Activated B cell treated with CpG ODN at 0.5 μM for 24 hours (primary cell): ENCODE results near the gene PHRF1. TPM values are rescaled to one million over a fixed set of nuclear protein-coding genes. Genes with fewer than 3 reads are reported as not detected.

Experiments used
- ATAC-seq: fragments of 200-7000 bp; cut with Tn5 transposase; one replicate; pipeline ENCODE4 v1.10.0; 2021; ENCODE audit warnings: low read depth, mild to moderate bottlenecking, moderate library complexity
- CTCF ChIA-PET: fragments of 350-600 bp; sonication (Branson Sonifier 250); formaldehyde crosslinking; loops from one replicate; lab custom pipeline; 2021; ENCODE audit warnings: antibody characterized with exemption; lab: Charles Lee
- POLR2A ChIA-PET: fragments of 350-600 bp; sonication (Branson Sonifier 250); formaldehyde crosslinking; loops from one replicate; lab custom pipeline; 2021; ENCODE audit warnings: antibody characterized with exemption; lab: Charles Lee
- DNase-seq: peaks from one replicate; pipeline ENCODE4 v3.0.0; 2022
- H3K27ac Mint-ChIP-seq: one replicate; pipeline ENCODE4 v1.8.0; 2020; ENCODE audit warnings: mixed read lengths
- H3K27me3 Mint-ChIP-seq: one replicate; pipeline ENCODE4 v1.8.0; 2021; ENCODE audit warnings: mixed read lengths
- H3K36me3 Mint-ChIP-seq: one replicate; pipeline ENCODE4 v1.8.0; 2021; ENCODE audit warnings: low read depth, mixed read lengths
- H3K4me1 Mint-ChIP-seq: one replicate; pipeline ENCODE4 v1.8.0; 2021; ENCODE audit warnings: mixed read lengths
- H3K4me3 Mint-ChIP-seq: one replicate; pipeline ENCODE4 v1.8.0; 2020; ENCODE audit warnings: mild to moderate bottlenecking, mixed read lengths
- H3K9me3 Mint-ChIP-seq: one replicate; pipeline ENCODE4 v1.8.0; 2020; ENCODE audit warnings: mixed read lengths
- CTCF ChIP-seq: fragments of 200-600 bp; IDR thresholded peaks from one replicate; pipeline ENCODE4 v1.8.0; 2022; ENCODE audit warnings: antibody characterized with exemption, mild to moderate bottlenecking
- intact Hi-C: fragments of 100-400 bp; cut with micrococcal nuclease; formaldehyde crosslinking; loops from one replicate; pipeline ENCODE4 v1.15.1; 2024
- total RNA-seq: library from RNA; stranded (reverse); gene quantifications from 2 replicates; pipeline ENCODE4 v1.2.3, GENCODE V29; 2022

PHRF1 gene
- total RNA-seq, 1 donor from 2014 or later, result 49.6 TPM

GRCh38 chr11:553083-553987 lies 22.9 kb upstream of the PHRF1 start:
- no peak overlapping the region for H3K27ac Mint-ChIP-seq
- peaks cover 2% of the 10 kb centered on the region for H3K4me1 Mint-ChIP-seq
- H3K36me3 Mint-ChIP-seq, result no peaks in the 10 kb centered on the region
- CTCF ChIA-PET, result interaction anchor here (1.4 to 2.2 kb wide), 2 partner anchors 19 to 170 kb away, joined by 3 to 24 read pairs; no protein-coding TSS in a partner anchor
- H3K9me3 Mint-ChIP-seq, result no peaks in the 10 kb centered on the region
- DNase-seq (no peak), ATAC-seq (no peak)
- no peak for TF ChIP-seq CTCF
- no peak overlapping the region for H3K4me3 Mint-ChIP-seq
- POLR2A ChIA-PET, result interaction anchor here (0.5 to 3.1 kb wide), 2 partner anchors 169 to 173 kb away, joined by 3 to 10 read pairs; no protein-coding TSS in a partner anchor
- intact Hi-C loops, result no loop called here
- H3K27me3 Mint-ChIP-seq, result no peaks in the 10 kb centered on the region

DNA sequence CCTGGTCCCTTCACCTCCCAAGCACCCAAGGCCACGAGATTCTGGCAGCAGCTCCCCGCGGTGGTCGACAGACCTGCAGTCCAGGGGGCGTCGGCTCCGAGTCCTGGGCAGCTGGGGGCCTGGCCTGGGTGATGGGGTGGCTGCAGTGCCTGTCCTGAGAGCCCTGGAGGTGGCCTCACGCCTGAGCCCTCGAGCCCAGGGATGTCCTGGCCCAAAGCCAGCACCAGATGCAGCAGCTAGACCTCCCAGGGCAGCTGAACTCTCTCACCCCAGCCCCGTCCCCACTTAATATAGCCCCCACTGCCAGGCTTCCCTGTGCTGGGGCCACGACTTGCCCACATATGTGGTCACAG lies 22.3 kb upstream of the PHRF1 start:
- H3K4me1 Mint-ChIP-seq, result peaks cover 2% of the 10 kb centered on the region
- no peaks in the 10 kb centered on the region for H3K9me3 Mint-ChIP-seq
- ChIA-PET POLR2A (interaction anchor here (1.5 to 3.4 kb wide), 3 partner anchors 22 to 172 kb away, joined by 10 to 22 read pairs (median 15); partner anchors contain the start of genes DEAF1, PHRF1 and TMEM80), CTCF (interaction anchor here (0.9 to 2.2 kb wide), 5 partner anchors 20 to 169 kb away, joined by 3 to 24 read pairs (median 3); partner anchors contain the start of gene PHRF1)
- no peaks in the 10 kb centered on the region for H3K27me3 Mint-ChIP-seq
- TF ChIP-seq CTCF, result no peak
- no peaks in the 10 kb centered on the region for H3K36me3 Mint-ChIP-seq
- DNase-seq (no peak), ATAC-seq (no peak)
- intact Hi-C loops, result no loop called here
- H3K4me3 Mint-ChIP-seq, result no peak overlapping the region
- no peak overlapping the region for H3K27ac Mint-ChIP-seq

GRCh38 chr11:554428-555226 lies 21.6 kb upstream of the PHRF1 start:
- ChIA-PET CTCF (interaction anchor here (0.6 to 2.2 kb wide), 14 partner anchors 9 to 172 kb away, joined by 3 to 24 read pairs (median 4); partner anchors contain the start of genes PHRF1 and TMEM80), POLR2A (interaction anchor here (0.6 to 3.4 kb wide), 15 partner anchors 14 to 347 kb away, joined by 3 to 22 read pairs (median 6); partner anchors contain the start of genes BET1L, DEAF1, GATD1 and HRAS)
- Mint-ChIP-seq H3K27ac (no peak overlapping the region), H3K4me3 (peak overlapping the region; percentile 24), H3K36me3 (no peaks in the 10 kb centered on the region), H3K27me3 (no peaks in the 10 kb centered on the region), H3K4me1 (peaks cover 2% of the 10 kb centered on the region), H3K9me3 (no peaks in the 10 kb centered on the region)
- no peak for TF ChIP-seq CTCF
- peak; percentile 70 for DNase-seq
- peak; percentile 93 for ATAC-seq
- intact Hi-C loops, result loop anchor here (1.0 kb wide), 6 partner anchors 17 to 211 kb away; partner anchors contain the start of genes LRRC56 and PHRF1

DNA sequence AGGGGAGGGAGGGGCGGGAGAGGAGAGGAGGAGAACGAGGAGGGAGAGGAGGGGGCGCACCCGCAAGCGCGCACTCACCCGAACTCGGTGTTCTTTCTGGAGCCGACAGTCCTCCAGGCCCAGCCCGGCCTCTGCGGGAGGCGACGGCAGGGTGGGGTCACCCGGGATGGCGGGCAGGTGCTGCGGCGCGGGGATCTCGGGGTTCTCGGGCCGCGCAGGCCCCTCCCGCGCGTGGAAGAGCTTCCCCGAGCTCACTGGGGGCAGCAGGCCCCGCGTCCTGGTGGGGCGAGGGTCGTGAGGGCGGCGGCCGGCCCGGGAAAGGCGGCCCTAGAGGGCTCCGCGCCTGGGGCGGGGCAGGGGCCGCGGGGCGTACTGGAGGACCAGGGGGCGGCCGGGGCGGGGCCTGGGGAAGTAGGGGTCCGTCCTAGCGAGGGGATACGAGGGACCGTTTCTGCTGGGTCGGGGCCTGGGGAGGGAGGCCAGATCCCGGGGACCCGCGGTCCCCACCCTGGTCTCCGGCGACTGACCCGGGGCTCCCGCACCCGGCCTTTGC lies 21.0 kb upstream of the PHRF1 start:
- peaks cover 9% of the 10 kb centered on the region for H3K4me1 Mint-ChIP-seq
- H3K27ac Mint-ChIP-seq, result no peak overlapping the region
- DNase-seq, result peak; percentile 41
- H3K36me3 Mint-ChIP-seq, result no peaks in the 10 kb centered on the region
- no peaks in the 10 kb centered on the region for H3K9me3 Mint-ChIP-seq
- TF ChIP-seq CTCF, result no peak
- ATAC-seq, result peak; percentile 13
- CTCF ChIA-PET, result interaction anchor here (0.8 to 2.2 kb wide), 11 partner anchors 8 to 168 kb away, joined by 3 to 24 read pairs (median 4); partner anchors contain the start of genes PHRF1 and TMEM80
- POLR2A ChIA-PET, result interaction anchor here (0.6 to 3.4 kb wide), 16 partner anchors 14 to 348 kb away, joined by 3 to 22 read pairs (median 8); partner anchors contain the start of genes BET1L, DEAF1, HRAS and IRF7
- no peak overlapping the region for H3K4me3 Mint-ChIP-seq
- intact Hi-C loops, result loop anchor here (1.0 kb wide), 6 partner anchors 18 to 210 kb away; partner anchors contain the start of genes LRRC56 and PHRF1
- H3K27me3 Mint-ChIP-seq, result no peaks in the 10 kb centered on the region
